ENCODE results near the gene ACLY. TPM values are rescaled to one million over a fixed set of nuclear protein-coding genes. Genes with fewer than 3 reads are reported as not detected.
A peak's percentile ranks its signal among the peaks of the same experiment; 100 is the strongest.
"Not testable (repeated sequence)": the region's sequence is repeated elsewhere in the genome, so short reads cannot be mapped to it uniquely, and the experiment has no call there.

Gene ACLY
- total and polyA plus RNA-seq, 2 donors (not counting 1 experiment from before 2014, with no cell fraction given): 40.2 to 91.5 TPM

DNA sequence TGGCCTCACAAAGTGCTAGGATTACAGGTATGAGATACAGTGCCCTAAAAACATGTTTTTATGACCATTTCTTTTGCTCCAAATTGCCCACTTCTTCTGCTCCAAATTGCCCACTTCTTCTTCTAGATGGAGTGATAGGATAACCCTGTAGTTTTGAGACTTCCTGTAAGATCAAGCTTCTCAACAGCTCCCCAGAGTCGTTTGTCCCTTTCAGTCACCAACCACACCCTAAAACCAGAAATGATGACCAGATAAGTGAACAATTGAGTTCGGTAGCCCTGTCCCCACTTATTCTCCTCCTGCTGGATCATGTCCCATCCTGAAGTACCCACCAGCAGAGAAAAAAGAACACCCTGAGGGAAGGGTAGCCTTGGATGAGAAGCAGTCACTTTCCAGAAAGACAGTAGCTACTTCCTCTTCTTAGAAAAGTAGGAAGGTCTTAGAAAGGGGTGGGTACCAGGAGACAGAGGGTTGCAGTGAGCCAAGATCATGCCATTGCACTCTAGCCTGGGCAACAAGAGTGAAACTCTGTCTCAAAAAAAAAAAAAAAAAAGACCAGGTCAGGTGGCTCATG, 14.2 kb upstream of the ACLY start:
- H3K4me1 Mint-ChIP-seq: peaks cover 24% of the 10 kb centered on the region
- intact Hi-C loops (cut with micrococcal nuclease): no loop called here
- Histone ChIP-seq H4K20me1 (ENCODE audit: control insufficient read depth, insufficient read depth, low read length, poor library complexity, severe bottlenecking) (no peaks in the 10 kb centered on the region), H3K4me3 (ENCODE audit: control extremely low read depth in 1 of 5, extremely low read depth in 1 of 5, insufficient read depth in 1 of 5, low read depth in 2 of 5, low read length in 4 of 5) (no peak overlapping the region), H3K79me2 (ENCODE audit: control insufficient read depth, insufficient read depth, low read length) (no peaks in the 10 kb centered on the region), H3K4me1 (ENCODE audit: control insufficient read depth in 2 of 2, insufficient read depth in 2 of 2, low read length in 2 of 2) (peaks cover 10 to 22% of the 10 kb centered on the region in 2 donors), H3K27ac (ENCODE audit: low read length in 2 of 2) (no peak overlapping the region), H2AFZ (ENCODE audit: insufficient read depth, low read depth, low read length, poor library complexity, severe bottlenecking) (peak overlapping the region; percentile 14), H3K4me2 (replicated peaks; ENCODE audit: low read depth, low read length, poor library complexity, severe bottlenecking) (no peak overlapping the region), H3K36me3 (replicated peaks in 1 of 2; ENCODE audit: control extremely low read depth in 1 of 2, control insufficient read depth in 1 of 2, extremely low read depth in 1 of 2, insufficient read depth in 2 of 2, low read length in 1 of 2) (no peaks in the 10 kb centered on the region), H3K9me3 (ENCODE audit: control extremely low read depth in 1 of 3, control insufficient read depth in 2 of 3, insufficient read depth in 1 of 3, low read length in 2 of 3) (no peaks in the 10 kb centered on the region), H3K27me3 (replicated peaks in 1 of 4; ENCODE audit: control extremely low read depth in 1 of 4, control insufficient read depth in 3 of 4, insufficient read depth in 4 of 4, low read length in 3 of 4) (no peaks in the 10 kb centered on the region), H3K9ac (ENCODE audit: low read length) (no peak overlapping the region)
- no peaks in the 10 kb centered on the region for H3K27me3 Mint-ChIP-seq
- no CpG with 5 or more reads among the region's 2 CpGs for WGBS (ENCODE audit: insufficient coverage)
- no peak overlapping the region for H3K4me3 Mint-ChIP-seq
- TF ChIP-seq, protein P1, sequence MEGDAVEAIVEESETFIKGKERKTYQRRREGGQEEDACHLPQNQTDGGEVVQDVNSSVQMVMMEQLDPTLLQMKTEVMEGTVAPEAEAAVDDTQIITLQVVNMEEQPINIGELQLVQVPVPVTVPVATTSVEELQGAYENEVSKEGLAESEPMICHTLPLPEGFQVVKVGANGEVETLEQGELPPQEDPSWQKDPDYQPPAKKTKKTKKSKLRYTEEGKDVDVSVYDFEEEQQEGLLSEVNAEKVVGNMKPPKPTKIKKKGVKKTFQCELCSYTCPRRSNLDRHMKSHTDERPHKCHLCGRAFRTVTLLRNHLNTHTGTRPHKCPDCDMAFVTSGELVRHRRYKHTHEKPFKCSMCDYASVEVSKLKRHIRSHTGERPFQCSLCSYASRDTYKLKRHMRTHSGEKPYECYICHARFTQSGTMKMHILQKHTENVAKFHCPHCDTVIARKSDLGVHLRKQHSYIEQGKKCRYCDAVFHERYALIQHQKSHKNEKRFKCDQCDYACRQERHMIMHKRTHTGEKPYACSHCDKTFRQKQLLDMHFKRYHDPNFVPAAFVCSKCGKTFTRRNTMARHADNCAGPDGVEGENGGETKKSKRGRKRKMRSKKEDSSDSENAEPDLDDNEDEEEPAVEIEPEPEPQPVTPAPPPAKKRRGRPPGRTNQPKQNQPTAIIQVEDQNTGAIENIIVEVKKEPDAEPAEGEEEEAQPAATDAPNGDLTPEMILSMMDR (IDR thresholded peaks at IDR 0.05): no peak
- no peak for TF ChIP-seq EZH2 (IDR thresholded peaks at IDR 0.05; ENCODE audit: borderline replicate concordance, insufficient read depth, low read depth, low read length, poor library complexity, severe bottlenecking)
- H3K27ac Mint-ChIP-seq: peak overlapping the region; percentile 1
- ChIA-PET CTCF (interaction anchor here (0.6 to 1.4 kb wide), 5 partner anchors 14 to 251 kb away, joined by 3 to 4 read pairs (median 3); partner anchors contain the start of genes ACLY and DNAJC7), POLR2A (interaction anchor here (0.7 to 1.2 kb wide), 3 partner anchors 8 to 785 kb away, joined by 3 to 4 read pairs (median 3); no protein-coding TSS in a partner anchor)
- DNase-seq (peak; percentile 43), ATAC-seq (ENCODE audit: low read depth) (no peak)
- H3K9me3 Mint-ChIP-seq (ENCODE audit: insufficient read depth): no peaks in the 10 kb centered on the region

DNA sequence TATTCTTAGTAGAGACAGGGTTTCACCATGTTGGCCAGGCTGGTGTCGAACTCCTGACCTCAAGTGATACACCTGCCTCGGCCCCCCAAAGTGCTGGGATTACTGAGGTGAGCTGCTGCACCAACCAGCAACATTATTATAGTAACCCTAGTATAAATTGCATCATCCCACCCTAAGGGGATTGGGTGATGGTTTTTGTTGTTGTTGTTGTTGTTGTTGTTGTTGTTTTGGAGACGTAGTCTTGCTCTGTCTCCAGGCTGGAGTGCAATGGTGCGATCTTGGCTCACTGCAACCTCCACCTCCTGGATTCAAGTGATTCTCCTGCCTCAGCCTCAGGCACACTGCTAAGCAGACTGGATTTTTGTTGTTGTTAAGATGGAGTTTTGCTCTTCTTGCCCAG, 13.0 kb upstream of the ACLY start:
- intact Hi-C loops (cut with micrococcal nuclease): loop anchor here (2.0 kb wide), 1 partner anchor 31 kb away; no protein-coding TSS in a partner anchor
- no CpG with 5 or more reads among the region's 4 CpGs for WGBS (ENCODE audit: insufficient coverage)
- not testable (repeated sequence) for H3K9me3 ChIP-seq (ENCODE audit: control extremely low read depth in 1 of 3, control insufficient read depth in 2 of 3, insufficient read depth in 1 of 3, low read length in 2 of 3); DNase-seq; H3K79me2 ChIP-seq (ENCODE audit: control insufficient read depth, insufficient read depth, low read length); H3K27ac ChIP-seq (ENCODE audit: low read length in 2 of 2); H3K36me3 ChIP-seq (replicated peaks in 1 of 2; ENCODE audit: control extremely low read depth in 1 of 2, control insufficient read depth in 1 of 2, extremely low read depth in 1 of 2, insufficient read depth in 2 of 2, low read length in 1 of 2); H3K4me3 ChIP-seq (ENCODE audit: control extremely low read depth in 1 of 5, extremely low read depth in 1 of 5, insufficient read depth in 1 of 5, low read depth in 2 of 5, low read length in 4 of 5); H3K9ac ChIP-seq (ENCODE audit: low read length); H3K4me3 Mint-ChIP-seq; H3K27me3 ChIP-seq (replicated peaks in 1 of 4; ENCODE audit: control extremely low read depth in 1 of 4, control insufficient read depth in 3 of 4, insufficient read depth in 4 of 4, low read length in 3 of 4); ATAC-seq (ENCODE audit: low read depth); H3K27ac Mint-ChIP-seq; H3K9me3 Mint-ChIP-seq (ENCODE audit: insufficient read depth); H4K20me1 ChIP-seq (ENCODE audit: control insufficient read depth, insufficient read depth, low read length, poor library complexity, severe bottlenecking); H2AFZ ChIP-seq (ENCODE audit: insufficient read depth, low read depth, low read length, poor library complexity, severe bottlenecking); H3K27me3 Mint-ChIP-seq; H3K4me2 ChIP-seq (replicated peaks; ENCODE audit: low read depth, low read length, poor library complexity, severe bottlenecking)
- peaks cover 10 to 22% of the 10 kb centered on the region in 2 donors for H3K4me1 ChIP-seq (ENCODE audit: control insufficient read depth in 2 of 2, insufficient read depth in 2 of 2, low read length in 2 of 2)
- H3K4me1 Mint-ChIP-seq: peaks cover 24% of the 10 kb centered on the region
- CTCF ChIA-PET: interaction anchor here (1.6 kb wide), 1 partner anchor 34 kb away, joined by 4 read pairs; the partner anchor contains the start of gene CNP
- POLR2A ChIA-PET: interaction anchor here (1.2 kb wide), 1 partner anchor 13 kb away, joined by 3 read pairs; no protein-coding TSS in a partner anchor

DNA sequence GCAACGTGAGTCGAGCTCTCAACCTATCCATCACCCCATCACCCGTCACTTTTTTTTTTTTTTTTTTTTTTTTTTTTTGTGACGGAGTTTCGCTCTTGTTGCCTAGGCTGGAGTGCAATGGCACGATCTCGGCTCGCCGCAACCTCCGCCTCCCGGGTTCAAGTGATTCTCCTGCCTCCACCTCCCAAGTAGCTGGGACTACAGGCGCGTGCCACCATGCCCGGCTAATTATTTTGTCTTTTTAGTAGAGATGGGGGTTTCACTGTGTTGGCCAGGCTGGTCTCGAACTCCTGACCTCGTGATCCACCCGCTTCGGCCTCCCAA, 12.0 kb upstream of the ACLY start:
- CTCF ChIA-PET: interaction anchor here (0.7 to 1.6 kb wide), 7 partner anchors 12 to 763 kb away, joined by 3 to 5 read pairs (median 3); partner anchors contain the start of genes ACLY, CNP, NKIRAS2 and P3H4
- ATAC-seq (ENCODE audit: low read depth): peak; percentile 42
- not testable (repeated sequence) for H3K27me3 Mint-ChIP-seq; H3K79me2 ChIP-seq (ENCODE audit: control insufficient read depth, insufficient read depth, low read length); DNase-seq; H3K9me3 Mint-ChIP-seq (ENCODE audit: insufficient read depth); H3K9me3 ChIP-seq (ENCODE audit: control extremely low read depth in 1 of 3, control insufficient read depth in 2 of 3, insufficient read depth in 1 of 3, low read length in 2 of 3); H3K36me3 ChIP-seq (replicated peaks in 1 of 2; ENCODE audit: control extremely low read depth in 1 of 2, control insufficient read depth in 1 of 2, extremely low read depth in 1 of 2, insufficient read depth in 2 of 2, low read length in 1 of 2); H3K27me3 ChIP-seq (replicated peaks in 1 of 4; ENCODE audit: control extremely low read depth in 1 of 4, control insufficient read depth in 3 of 4, insufficient read depth in 4 of 4, low read length in 3 of 4); H4K20me1 ChIP-seq (ENCODE audit: control insufficient read depth, insufficient read depth, low read length, poor library complexity, severe bottlenecking)
- peak overlapping the region; percentile 46 to 92 (median 81) for H3K4me3 ChIP-seq (ENCODE audit: control extremely low read depth in 1 of 5, extremely low read depth in 1 of 5, insufficient read depth in 1 of 5, low read depth in 2 of 5, low read length in 4 of 5)
- H2AFZ ChIP-seq (ENCODE audit: insufficient read depth, low read depth, low read length, poor library complexity, severe bottlenecking): peak overlapping the region; percentile 94
- peaks cover 10 to 29% of the 10 kb centered on the region in 2 donors for H3K4me1 ChIP-seq (ENCODE audit: control insufficient read depth in 2 of 2, insufficient read depth in 2 of 2, low read length in 2 of 2)
- H3K27ac Mint-ChIP-seq: peak overlapping the region; percentile 88
- H3K4me1 Mint-ChIP-seq: peaks cover 29% of the 10 kb centered on the region
- peak overlapping the region; percentile 89 for H3K4me2 ChIP-seq (replicated peaks; ENCODE audit: low read depth, low read length, poor library complexity, severe bottlenecking)
- WGBS (ENCODE audit: insufficient coverage): 85% methylated on average over 4 of the region's 18 CpGs
- peak overlapping the region; percentile 96 for H3K4me3 Mint-ChIP-seq
- POLR2A ChIA-PET: interaction anchor here (0.5 to 2.3 kb wide), 10 partner anchors 10 to 1032 kb away, joined by 3 to 16 read pairs (median 5); partner anchors contain the start of genes ACLY, CNP, DNAJC7 and KAT2A
- H3K9ac ChIP-seq (ENCODE audit: low read length): peak overlapping the region; percentile 79
- peak overlapping the region; percentile 57 to 83 for H3K27ac ChIP-seq (ENCODE audit: low read length in 2 of 2)
- intact Hi-C loops (cut with micrococcal nuclease): loop anchor here (1.0 to 2.0 kb wide), 6 partner anchors 11 to 186 kb away; partner anchors contain the start of genes DHX58, KLHL11 and NKIRAS2
